Measurements from ENCODE around the gene STEAP1B. TPM values are rescaled to one million over a fixed set of nuclear protein-coding genes. Genes with fewer than 3 reads are reported as not detected.
A peak's percentile ranks its signal among the peaks of the same experiment; 100 is the strongest.
"Not testable (repeated sequence)": the region's sequence is repeated elsewhere in the genome, so short reads cannot be mapped to it uniquely, and the experiment has no call there.

The STEAP1B gene
- total RNA-seq, 2 experiments from 2014 or later: 0.30 to 0.33 TPM

DNA sequence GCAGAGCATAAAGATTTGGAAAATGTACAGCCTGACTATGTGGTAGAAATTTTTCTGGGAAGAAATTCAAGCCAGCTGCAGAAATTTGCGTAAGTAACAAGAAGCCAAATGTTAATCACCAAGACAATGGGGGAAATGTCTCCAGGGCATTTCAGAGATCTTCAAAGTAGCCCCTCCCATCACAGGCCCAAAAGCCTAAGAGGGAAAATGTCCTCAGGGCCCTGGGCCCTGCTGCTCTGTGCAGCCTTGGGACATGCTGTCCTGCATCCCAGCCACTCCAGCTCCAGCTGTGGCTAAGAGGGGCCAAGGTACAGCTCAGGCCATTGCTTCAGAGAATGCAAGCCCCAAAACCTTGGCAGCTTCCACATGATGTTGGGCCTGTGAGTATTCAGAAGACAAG lies 19.6 kb upstream of the STEAP1B start:
- DNase-seq; H3K36me3 Mint-ChIP-seq (ENCODE audit: low read depth); CTCF ChIA-PET; H3K4me1 Mint-ChIP-seq; H3K27ac Mint-ChIP-seq; H3K4me3 Mint-ChIP-seq; POLR2A ChIA-PET; H3K9me3 Mint-ChIP-seq: not testable (repeated sequence)
- H3K27me3 Mint-ChIP-seq: peaks cover 28% of the 10 kb centered on the region

DNA sequence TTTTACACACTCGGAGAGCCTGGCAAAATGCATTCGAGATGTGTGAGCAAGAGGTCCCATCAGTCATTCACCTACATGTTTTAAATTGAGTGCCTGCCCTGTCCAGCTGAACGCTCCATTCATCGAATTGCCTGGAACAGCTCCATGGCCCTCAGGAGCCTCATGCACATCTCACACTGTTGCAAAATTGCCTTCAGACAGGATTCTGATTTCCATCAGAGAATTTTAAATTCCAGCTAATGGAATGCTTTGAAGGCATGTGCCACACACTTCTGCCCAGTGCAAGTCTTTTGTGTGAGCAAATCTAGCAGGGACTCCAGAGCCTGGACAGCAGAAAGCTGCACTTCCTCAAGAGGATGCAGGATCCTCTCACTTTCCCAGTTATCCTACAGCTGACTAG lies 17.0 kb upstream of the STEAP1B start:
- H3K9me3 Mint-ChIP-seq; DNase-seq; CTCF ChIA-PET; H3K36me3 Mint-ChIP-seq (ENCODE audit: low read depth); POLR2A ChIA-PET; H3K27ac Mint-ChIP-seq; H3K4me1 Mint-ChIP-seq; H3K4me3 Mint-ChIP-seq: not testable (repeated sequence)
- H3K27me3 Mint-ChIP-seq: peaks cover 18% of the 10 kb centered on the region

DNA sequence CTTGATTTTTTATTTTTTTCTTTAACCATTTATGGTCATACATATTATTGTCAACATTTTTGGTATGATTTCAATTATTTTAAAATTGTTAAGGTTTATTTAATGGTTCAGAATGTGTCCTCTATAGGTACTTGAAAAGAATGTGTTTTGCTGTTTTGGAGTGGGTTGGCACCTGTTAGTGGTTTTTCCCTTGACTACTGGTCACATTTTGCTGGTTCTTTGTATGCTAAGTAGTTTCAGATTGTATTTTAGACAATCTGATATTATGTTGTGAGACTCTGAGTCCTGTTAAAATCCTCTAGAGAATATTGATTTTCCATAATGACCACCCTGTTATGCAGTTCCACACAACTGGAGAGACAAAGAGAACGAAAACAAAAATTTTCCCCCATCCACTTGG lies 15.0 kb upstream of the STEAP1B start:
- peaks cover 13% of the 10 kb centered on the region for H3K27me3 Mint-ChIP-seq
- H3K4me1 Mint-ChIP-seq; POLR2A ChIA-PET; H3K9me3 Mint-ChIP-seq; DNase-seq; H3K36me3 Mint-ChIP-seq (ENCODE audit: low read depth); H3K27ac Mint-ChIP-seq; CTCF ChIA-PET; H3K4me3 Mint-ChIP-seq: not testable (repeated sequence)

DNA sequence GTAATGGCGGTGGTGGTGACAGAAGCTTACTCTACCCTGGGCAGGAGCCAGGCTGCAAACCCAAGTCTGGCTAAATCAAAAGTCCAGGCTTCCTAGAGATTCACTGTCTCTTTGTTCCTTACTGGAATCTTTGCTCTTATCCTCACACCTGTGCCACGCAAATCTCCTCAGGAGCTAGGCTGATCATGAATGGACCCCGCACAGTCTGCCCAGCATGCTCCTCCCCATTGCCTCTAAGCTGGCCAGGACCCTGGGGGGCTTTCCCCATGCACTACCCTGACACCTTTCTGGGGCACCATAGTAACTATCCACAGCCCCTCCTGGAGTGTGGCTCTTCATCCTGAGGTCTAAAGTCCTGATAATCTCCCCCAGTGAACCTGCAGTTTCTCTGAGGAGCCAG lies 7.3 kb upstream of the STEAP1B start:
- H3K36me3 Mint-ChIP-seq (ENCODE audit: low read depth); H3K4me1 Mint-ChIP-seq; H3K27ac Mint-ChIP-seq; H3K9me3 Mint-ChIP-seq; H3K4me3 Mint-ChIP-seq; DNase-seq; CTCF ChIA-PET; POLR2A ChIA-PET: not testable (repeated sequence)
- H3K27me3 Mint-ChIP-seq: peaks cover 18% of the 10 kb centered on the region

DNA sequence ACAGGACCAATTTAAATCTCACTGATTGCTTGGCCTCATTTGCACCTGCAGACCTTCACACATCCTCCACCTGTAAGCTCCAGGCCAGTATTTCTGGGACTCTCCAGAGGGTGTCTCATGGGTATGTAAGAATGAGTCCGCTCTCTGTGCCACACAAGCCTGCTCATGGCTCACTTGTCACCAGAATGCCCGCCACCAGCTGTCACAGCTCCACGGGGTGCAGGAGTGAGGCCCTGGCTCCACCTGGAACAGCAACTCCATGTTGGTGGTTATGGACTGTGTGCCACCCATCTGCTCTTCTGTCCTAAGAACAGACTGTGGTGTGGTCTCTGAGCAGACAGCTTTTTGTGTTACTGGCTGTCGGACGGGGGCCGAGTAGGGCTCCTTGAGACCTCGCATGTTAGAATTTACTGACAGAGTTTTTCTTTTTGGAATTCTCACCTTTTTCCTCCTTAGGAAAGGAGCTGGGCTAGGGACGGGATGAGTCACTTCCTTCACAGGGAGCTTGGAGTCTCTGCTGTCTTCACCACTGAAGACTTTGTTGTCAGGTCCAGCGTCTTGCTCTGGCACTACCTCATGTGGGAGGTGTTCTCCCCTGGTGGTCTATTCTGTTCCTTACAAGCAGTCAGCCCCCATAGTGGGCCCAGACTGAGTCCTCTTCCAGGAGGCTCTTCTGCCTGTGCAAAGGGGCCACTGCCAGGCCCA lies 6.5 kb upstream of the STEAP1B start:
- H3K4me3 Mint-ChIP-seq; POLR2A ChIA-PET; DNase-seq; H3K9me3 Mint-ChIP-seq; H3K36me3 Mint-ChIP-seq (ENCODE audit: low read depth); CTCF ChIA-PET; H3K27ac Mint-ChIP-seq; H3K4me1 Mint-ChIP-seq: not testable (repeated sequence)
- H3K27me3 Mint-ChIP-seq: peaks cover 19% of the 10 kb centered on the region

DNA sequence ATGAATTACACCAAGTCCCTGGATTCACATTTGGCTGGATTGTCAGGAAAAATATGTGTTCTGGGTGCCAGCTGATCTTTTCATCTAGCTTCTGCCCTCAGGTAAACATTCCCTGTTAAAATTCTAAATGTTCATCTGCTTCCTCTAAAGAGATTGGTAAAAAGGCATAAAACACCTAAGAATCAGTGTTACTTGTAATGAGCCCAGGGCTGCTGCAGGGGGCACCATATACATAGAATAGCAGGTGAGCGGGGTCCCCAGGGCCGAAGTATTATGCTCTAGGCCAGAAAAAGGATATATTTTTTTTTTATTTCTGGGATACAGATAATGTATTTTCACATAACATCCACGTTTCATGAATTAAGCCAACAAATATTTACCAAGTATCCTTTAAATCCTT lies 4.5 kb upstream of the STEAP1B start:
- peaks cover 23% of the 10 kb centered on the region for H3K27me3 Mint-ChIP-seq
- H3K36me3 Mint-ChIP-seq (ENCODE audit: low read depth); H3K9me3 Mint-ChIP-seq; DNase-seq; H3K4me1 Mint-ChIP-seq; H3K4me3 Mint-ChIP-seq; H3K27ac Mint-ChIP-seq; POLR2A ChIA-PET; CTCF ChIA-PET: not testable (repeated sequence)

DNA sequence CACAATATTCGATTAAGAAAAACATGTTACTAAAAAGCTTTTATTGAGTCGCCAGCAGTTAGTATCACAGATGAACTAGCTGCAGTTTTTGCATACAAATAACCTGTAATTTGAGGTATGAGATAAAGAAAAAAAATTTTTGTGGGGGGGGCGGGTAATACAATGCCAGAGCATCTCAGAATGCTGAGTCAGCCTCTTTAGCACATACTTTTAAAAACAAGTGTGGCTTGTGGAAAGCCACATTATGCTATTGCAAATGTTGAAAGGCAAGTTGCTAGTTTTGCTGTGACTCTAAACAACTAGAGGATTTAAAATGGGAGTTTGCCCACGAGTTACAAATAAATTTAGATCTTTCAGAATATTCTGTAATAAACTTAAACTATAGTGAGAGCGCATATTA lies 2.1 kb upstream of the STEAP1B start:
- CTCF ChIA-PET: interaction anchor here (1.2 kb wide), 1 partner anchor 392 kb away, joined by 4 read pairs; no protein-coding TSS in a partner anchor

DNA sequence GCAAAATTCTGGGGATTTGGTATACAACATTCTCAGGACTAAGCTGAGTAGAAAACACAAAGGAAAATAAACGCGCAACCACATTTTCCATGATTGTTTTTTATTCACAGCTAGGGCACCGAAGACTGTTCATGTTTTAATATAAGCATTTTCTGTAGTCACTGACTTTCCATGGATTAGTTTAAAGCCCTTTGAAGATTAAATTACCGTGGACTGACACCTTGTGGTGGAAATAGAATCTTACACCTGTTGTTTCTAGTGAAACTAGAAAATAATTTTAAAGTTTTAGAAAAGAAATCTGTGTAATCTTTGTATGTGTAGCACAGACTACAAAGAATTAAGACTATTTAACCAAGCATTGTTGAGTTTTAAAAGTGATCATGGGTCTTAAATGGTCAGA lies 1.3 kb upstream of the STEAP1B start:
- H3K27me3 Mint-ChIP-seq: peaks cover 31% of the 10 kb centered on the region
- H3K9me3 Mint-ChIP-seq; POLR2A ChIA-PET; DNase-seq; H3K4me1 Mint-ChIP-seq; H3K36me3 Mint-ChIP-seq (ENCODE audit: low read depth); H3K27ac Mint-ChIP-seq; H3K4me3 Mint-ChIP-seq: not testable (repeated sequence)
- CTCF ChIA-PET: interaction anchor here (1.2 kb wide), 1 partner anchor 392 kb away, joined by 4 read pairs; no protein-coding TSS in a partner anchor

More for the DNA sequence above, 2.1 kb upstream of the STEAP1B start:
- H3K9me3 Mint-ChIP-seq; H3K36me3 Mint-ChIP-seq (ENCODE audit: low read depth); H3K4me1 Mint-ChIP-seq; H3K4me3 Mint-ChIP-seq; H3K27ac Mint-ChIP-seq; DNase-seq; POLR2A ChIA-PET: not testable (repeated sequence)
- peaks cover 31% of the 10 kb centered on the region for H3K27me3 Mint-ChIP-seq

DNA sequence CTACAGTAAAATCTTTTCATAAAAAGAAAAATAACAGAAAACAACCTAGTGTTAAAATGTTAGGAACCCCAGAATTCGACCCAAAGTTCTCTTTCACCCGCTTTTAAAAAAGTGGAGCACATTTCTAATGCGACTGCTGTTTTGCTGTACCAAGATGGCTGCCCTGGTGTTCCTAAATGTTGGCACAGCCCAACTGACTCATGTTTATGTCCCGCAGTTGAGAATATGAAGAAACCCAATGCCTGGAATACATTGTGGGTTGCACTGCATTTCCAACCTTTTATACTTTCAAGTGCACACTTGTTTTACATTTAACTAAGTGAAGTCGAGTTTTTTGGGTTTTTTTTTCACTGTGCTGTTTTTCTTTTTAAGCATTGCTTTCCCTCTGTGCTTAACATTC lies 944 bp downstream of the STEAP1B start:
- Mint-ChIP-seq H3K9me3 (no peaks in the 10 kb centered on the region), H3K4me3 (no peak overlapping the region), H3K27me3 (peaks cover 29% of the 10 kb centered on the region), H3K4me1 (peaks cover 6% of the 10 kb centered on the region), H3K27ac (no peak overlapping the region), H3K36me3 (ENCODE audit: low read depth) (no peaks in the 10 kb centered on the region)
- CTCF ChIA-PET: no interaction called here
- no peak for DNase-seq
- POLR2A ChIA-PET: no interaction called here

DNA sequence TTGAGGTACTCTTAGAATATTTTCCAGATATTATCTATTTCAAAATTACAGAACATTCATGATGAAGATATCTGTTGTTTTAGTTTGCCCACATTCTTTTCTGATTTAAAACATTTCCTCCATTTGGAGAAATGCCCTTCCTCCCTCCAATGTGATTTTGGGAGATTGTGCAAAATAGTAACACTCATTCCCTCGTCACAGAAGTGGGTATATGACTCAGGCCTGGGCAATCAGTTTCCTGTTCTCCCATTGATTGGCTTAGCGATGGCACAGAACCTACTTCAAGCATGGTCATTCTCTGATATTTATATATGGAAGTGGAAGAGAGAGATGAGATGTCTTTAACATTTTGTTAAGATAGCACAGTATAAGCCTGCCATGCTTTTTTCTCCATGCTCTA lies 3.1 kb downstream of the STEAP1B start:
- H3K4me3 Mint-ChIP-seq; H3K27ac Mint-ChIP-seq; H3K4me1 Mint-ChIP-seq; POLR2A ChIA-PET; DNase-seq; H3K9me3 Mint-ChIP-seq; CTCF ChIA-PET; H3K36me3 Mint-ChIP-seq (ENCODE audit: low read depth): not testable (repeated sequence)
- peaks cover 29% of the 10 kb centered on the region for H3K27me3 Mint-ChIP-seq

DNA sequence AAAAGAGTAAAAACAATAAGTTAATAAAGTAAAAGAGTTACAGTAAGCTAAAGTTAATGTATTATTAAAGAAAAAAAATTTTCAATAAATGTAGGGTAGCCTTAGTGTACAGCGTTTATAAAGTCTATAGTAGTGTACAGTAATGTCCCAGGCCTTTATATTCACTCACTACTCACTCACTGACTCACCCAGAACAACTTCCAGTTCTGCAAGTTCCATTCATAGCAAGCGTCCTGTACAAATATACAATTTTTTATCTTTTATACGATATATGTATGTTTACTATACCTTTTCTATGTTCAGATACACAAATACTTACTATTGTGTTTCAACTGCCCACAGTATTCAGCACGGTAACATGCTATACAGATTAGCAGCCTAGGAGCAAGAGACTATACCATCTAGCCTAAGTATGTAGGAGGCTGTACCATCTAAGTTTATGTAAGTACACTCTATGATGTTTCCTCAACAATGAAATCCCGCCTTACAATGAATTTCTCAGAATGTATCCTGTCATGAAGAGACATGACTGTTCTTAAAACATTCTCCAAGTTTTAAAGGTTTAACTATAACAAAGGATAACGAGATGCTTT lies 3.6 kb downstream of the STEAP1B start:
- POLR2A ChIA-PET; H3K27ac Mint-ChIP-seq; DNase-seq; H3K4me1 Mint-ChIP-seq; H3K4me3 Mint-ChIP-seq; H3K9me3 Mint-ChIP-seq; H3K36me3 Mint-ChIP-seq (ENCODE audit: low read depth): not testable (repeated sequence)
- H3K27me3 Mint-ChIP-seq: peaks cover 34% of the 10 kb centered on the region
- CTCF ChIA-PET: interaction anchor here (0.7 to 1.5 kb wide), 3 partner anchors 387 to 393 kb away, joined by 3 to 5 read pairs (median 3); no protein-coding TSS in a partner anchor

DNA sequence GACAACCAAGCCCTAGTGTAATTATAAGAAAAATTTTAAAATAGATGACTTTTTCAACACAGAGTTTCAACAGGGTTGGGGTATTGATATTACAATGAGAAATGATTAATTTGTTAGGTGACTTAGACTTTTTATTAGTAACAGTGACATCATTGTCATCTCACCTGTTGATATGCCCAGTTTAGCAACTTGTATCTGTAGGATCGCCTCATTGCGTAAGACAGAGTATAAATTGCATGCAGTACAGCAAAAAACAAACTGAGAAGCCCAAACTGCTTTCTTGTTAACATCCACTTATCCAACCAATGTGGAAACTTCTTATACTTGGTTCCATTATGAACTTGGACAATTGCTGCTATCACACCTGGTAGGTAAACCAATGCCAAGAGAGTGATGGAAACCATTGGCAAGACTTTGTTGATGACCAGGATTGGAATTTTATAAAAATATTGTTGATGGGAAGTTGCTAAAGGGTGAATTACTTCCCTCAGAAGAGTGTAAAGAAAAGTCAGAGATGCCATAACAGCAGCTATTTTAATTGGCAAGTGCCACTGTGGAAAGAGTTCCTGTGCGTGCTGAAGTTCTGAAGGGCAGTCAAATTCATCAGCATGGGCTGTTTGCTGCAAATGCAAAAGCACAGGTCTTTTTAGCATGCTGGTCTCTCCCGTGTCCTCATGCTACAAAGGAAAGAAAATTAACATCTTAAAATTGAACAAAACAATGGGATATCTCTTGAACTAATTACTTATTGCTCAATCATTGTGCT lies 6.6 kb downstream of the STEAP1B start:
- CTCF ChIA-PET; H3K4me3 Mint-ChIP-seq; H3K27ac Mint-ChIP-seq; DNase-seq; H3K36me3 Mint-ChIP-seq (ENCODE audit: low read depth); POLR2A ChIA-PET; H3K4me1 Mint-ChIP-seq; H3K9me3 Mint-ChIP-seq: not testable (repeated sequence)
- H3K27me3 Mint-ChIP-seq: peaks cover 30% of the 10 kb centered on the region

DNA sequence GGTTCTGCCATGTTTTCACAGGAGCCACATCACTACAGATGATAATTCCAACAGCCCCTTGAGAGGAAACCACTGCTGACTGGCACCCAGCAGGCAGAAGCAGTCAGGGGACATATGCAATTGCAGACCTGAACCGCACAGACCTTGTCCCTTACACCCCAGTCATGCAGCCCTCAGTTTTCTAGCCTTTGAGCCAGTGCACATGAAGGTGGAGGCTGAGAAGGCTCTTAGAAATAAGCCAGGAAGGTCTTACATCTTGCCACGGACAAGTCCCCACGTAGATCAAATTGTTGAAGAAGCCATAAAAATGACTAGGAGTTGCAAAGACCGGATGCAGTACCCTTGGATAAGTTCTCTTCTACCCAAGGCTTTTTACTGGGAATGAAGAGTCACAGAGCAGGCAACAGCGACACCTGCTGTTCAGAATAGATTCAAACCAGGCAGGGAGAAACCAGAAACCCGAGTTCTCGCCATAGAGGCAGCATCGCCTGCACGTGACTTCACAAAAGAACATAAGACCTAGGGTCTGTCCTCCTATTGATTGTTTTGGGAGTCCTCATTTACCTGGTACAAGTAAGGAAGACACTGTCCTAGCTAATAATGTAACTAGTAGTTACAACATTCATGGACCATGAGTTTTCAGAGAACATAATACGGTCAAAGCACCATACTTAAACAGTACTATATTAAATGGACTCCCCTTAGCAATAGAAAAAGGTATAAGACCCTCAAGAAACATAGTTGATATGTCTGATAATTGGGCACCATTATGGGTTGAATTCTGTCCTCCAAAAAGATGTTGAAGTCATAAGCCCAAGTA lies 11.1 kb downstream of the STEAP1B start:
- no peak overlapping the region for H3K4me3 Mint-ChIP-seq
- no peak overlapping the region for H3K27ac Mint-ChIP-seq
- CTCF ChIA-PET: interaction anchor here (0.6 to 4.0 kb wide), 5 partner anchors 139 to 386 kb away, joined by 3 to 15 read pairs (median 3); no protein-coding TSS in a partner anchor
- H3K36me3 Mint-ChIP-seq (ENCODE audit: low read depth): no peaks in the 10 kb centered on the region
- no peaks in the 10 kb centered on the region for H3K9me3 Mint-ChIP-seq
- peaks cover 20% of the 10 kb centered on the region for H3K4me1 Mint-ChIP-seq
- peak; percentile 68 for DNase-seq
- POLR2A ChIA-PET: no interaction called here
- peaks cover 25% of the 10 kb centered on the region for H3K27me3 Mint-ChIP-seq
